Activated naive CD8-positive, alpha-beta T cell treated with anti-CD3 and anti-CD28 coated beads, Interleukin-2, amount 50 U/mL, for 24 hours (primary cell): Measurements from ENCODE around the gene SCUBE2.
"Not testable (repeated sequence)": the region's sequence is repeated elsewhere in the genome, so short reads cannot be mapped to it uniquely, and the experiment has no call there.

Experiments used
- ATAC-seq: fragments of 150-1000 bp; cut with Tn5 transposase; one replicate; pipeline ENCODE4 v1.10.0; 2021
- DNase-seq: peaks from one replicate; pipeline ENCODE4 v3.0.0; 2021
- H3K27ac Mint-ChIP-seq: one replicate; pipeline ENCODE4 v1.8.0; 2021; ENCODE audit warnings: mild to moderate bottlenecking, mixed read lengths
- H3K27me3 Mint-ChIP-seq: one replicate; pipeline ENCODE4 v1.8.0; 2021; ENCODE audit warnings: mixed read lengths
- H3K36me3 Mint-ChIP-seq: one replicate; pipeline ENCODE4 v1.8.0; 2021; ENCODE audit warnings: low read depth, mixed read lengths
- H3K4me1 Mint-ChIP-seq: one replicate; pipeline ENCODE4 v1.8.0; 2021; ENCODE audit warnings: mixed read lengths
- H3K4me3 Mint-ChIP-seq: one replicate; pipeline ENCODE4 v1.8.0; 2021; ENCODE audit warnings: mild to moderate bottlenecking, moderate library complexity, mixed read lengths
- H3K9me3 Mint-ChIP-seq: one replicate; pipeline ENCODE4 v1.8.0; 2021; ENCODE audit warnings: mixed read lengths

SCUBE2 gene

GRCh38 chr11:9123595-9124304, 32.4 kb upstream of the SCUBE2 start:
- H3K4me1 Mint-ChIP-seq, result no peaks in the 10 kb centered on the region

GRCh38 chr11:9121469-9121796, 30.0 kb upstream of the SCUBE2 start:
- ATAC-seq (no peak), DNase-seq (no peak)
- Mint-ChIP-seq H3K4me1 (peaks cover 5% of the 10 kb centered on the region), H3K27ac (no peak overlapping the region), H3K9me3 (no peaks in the 10 kb centered on the region), H3K36me3 (no peaks in the 10 kb centered on the region), H3K4me3 (no peak overlapping the region), H3K27me3 (peaks cover 4% of the 10 kb centered on the region)

More at GRCh38 chr11:9123595-9124304, 32.4 kb upstream of the SCUBE2 start:
- Mint-ChIP-seq H3K36me3 (no peaks in the 10 kb centered on the region), H3K27ac (no peak overlapping the region), H3K4me3 (no peak overlapping the region), H3K27me3 (peaks cover 4% of the 10 kb centered on the region), H3K9me3 (no peaks in the 10 kb centered on the region)
- DNase-seq (no peak), ATAC-seq (no peak)

- ATAC-seq, result no peak
- H3K9me3 Mint-ChIP-seq, result no peaks in the 10 kb centered on the region
- no peaks in the 10 kb centered on the region for H3K36me3 Mint-ChIP-seq
- H3K4me1 Mint-ChIP-seq, result peaks cover 5% of the 10 kb centered on the region
- no peak overlapping the region for H3K27ac Mint-ChIP-seq
- peaks cover 4% of the 10 kb centered on the region for H3K27me3 Mint-ChIP-seq
- no peak overlapping the region for H3K4me3 Mint-ChIP-seq
- DNase-seq, result no peak
These were observed 29.5 kb upstream of the SCUBE2 start for GRCh38 chr11:9120664-9121468.

- Mint-ChIP-seq H3K36me3 (no peaks in the 10 kb centered on the region), H3K4me1 (peaks cover 5% of the 10 kb centered on the region), H3K9me3 (peaks cover 9% of the 10 kb centered on the region), H3K4me3 (no peak overlapping the region), H3K27me3 (peaks cover under 1% of the 10 kb centered on the region), H3K27ac (no peak overlapping the region)
- DNase-seq, result no peak
- no peak for ATAC-seq
These were observed 26.9 kb upstream of the SCUBE2 start for GRCh38 chr11:9118277-9118676.

GRCh38 chr11:9112075-9112474, 20.7 kb upstream of the SCUBE2 start:
- Mint-ChIP-seq H3K36me3 (peaks cover 4% of the 10 kb centered on the region), H3K4me1 (no peaks in the 10 kb centered on the region), H3K9me3 (peaks cover 25% of the 10 kb centered on the region), H3K27me3 (no peaks in the 10 kb centered on the region), H3K4me3 (no peak overlapping the region), H3K27ac (no peak overlapping the region)
- no peak for DNase-seq
- ATAC-seq, result no peak

- peaks cover 4% of the 10 kb centered on the region for H3K36me3 Mint-ChIP-seq
- ATAC-seq (no peak), DNase-seq (no peak)
- peaks cover 25% of the 10 kb centered on the region for H3K9me3 Mint-ChIP-seq
- no peak overlapping the region for H3K27ac Mint-ChIP-seq
- no peak overlapping the region for H3K4me3 Mint-ChIP-seq
- no peaks in the 10 kb centered on the region for H3K4me1 Mint-ChIP-seq
- no peaks in the 10 kb centered on the region for H3K27me3 Mint-ChIP-seq
These were observed 18.7 kb upstream of the SCUBE2 start for GRCh38 chr11:9109858-9110731.

GRCh38 chr11:9104580-9104979, 13.2 kb upstream of the SCUBE2 start:
- Mint-ChIP-seq H3K4me1 (no peaks in the 10 kb centered on the region), H3K4me3 (no peak overlapping the region), H3K27ac (no peak overlapping the region), H3K36me3 (no peaks in the 10 kb centered on the region), H3K27me3 (no peaks in the 10 kb centered on the region), H3K9me3 (no peaks in the 10 kb centered on the region)
- DNase-seq, result no peak
- no peak for ATAC-seq

- DNase-seq (no peak), ATAC-seq (no peak)
- Mint-ChIP-seq H3K4me1 (no peaks in the 10 kb centered on the region), H3K9me3 (no peaks in the 10 kb centered on the region), H3K27ac (no peak overlapping the region), H3K36me3 (no peaks in the 10 kb centered on the region), H3K4me3 (no peak overlapping the region), H3K27me3 (no peaks in the 10 kb centered on the region)
These were observed 12.3 kb upstream of the SCUBE2 start for GRCh38 chr11:9103542-9104276.

- Mint-ChIP-seq H3K36me3 (no peaks in the 10 kb centered on the region), H3K4me3 (no peak overlapping the region), H3K27me3 (no peaks in the 10 kb centered on the region), H3K9me3 (no peaks in the 10 kb centered on the region), H3K27ac (no peak overlapping the region), H3K4me1 (no peaks in the 10 kb centered on the region)
- ATAC-seq, result no peak
- DNase-seq, result no peak
These were observed 8.2 kb upstream of the SCUBE2 start for GRCh38 chr11:9099617-9100016.

GRCh38 chr11:9098455-9098854, 7.1 kb upstream of the SCUBE2 start:
- not testable (repeated sequence) for H3K27me3 Mint-ChIP-seq, DNase-seq, H3K4me3 Mint-ChIP-seq, H3K9me3 Mint-ChIP-seq, H3K27ac Mint-ChIP-seq, H3K36me3 Mint-ChIP-seq, H3K4me1 Mint-ChIP-seq, ATAC-seq

- DNase-seq, H3K36me3 Mint-ChIP-seq, H3K4me1 Mint-ChIP-seq, H3K9me3 Mint-ChIP-seq, H3K27ac Mint-ChIP-seq, H3K4me3 Mint-ChIP-seq, ATAC-seq: not testable (repeated sequence)
- peaks cover 18% of the 10 kb centered on the region for H3K27me3 Mint-ChIP-seq
These were observed 6.0 kb upstream of the SCUBE2 start for GRCh38 chr11:9097186-9097943.

- Mint-ChIP-seq H3K9me3 (no peaks in the 10 kb centered on the region), H3K36me3 (no peaks in the 10 kb centered on the region), H3K27me3 (peaks cover 24% of the 10 kb centered on the region), H3K27ac (no peak overlapping the region), H3K4me3 (no peak overlapping the region), H3K4me1 (peaks cover 3% of the 10 kb centered on the region)
- DNase-seq (no peak), ATAC-seq (no peak)
These were observed 5.0 kb upstream of the SCUBE2 start for GRCh38 chr11:9096427-9096826.

GRCh38 chr11:9095421-9095820, 4.0 kb upstream of the SCUBE2 start:
- DNase-seq (no peak), ATAC-seq (no peak)
- Mint-ChIP-seq H3K4me3 (no peak overlapping the region), H3K9me3 (no peaks in the 10 kb centered on the region), H3K27me3 (peaks cover 28% of the 10 kb centered on the region), H3K27ac (no peak overlapping the region), H3K36me3 (no peaks in the 10 kb centered on the region), H3K4me1 (peaks cover 3% of the 10 kb centered on the region)

- H3K9me3 Mint-ChIP-seq, result no peaks in the 10 kb centered on the region
- H3K36me3 Mint-ChIP-seq, result no peaks in the 10 kb centered on the region
- no peak for ATAC-seq
- H3K4me1 Mint-ChIP-seq, result peaks cover 3% of the 10 kb centered on the region
- H3K27ac Mint-ChIP-seq, result no peak overlapping the region
- H3K27me3 Mint-ChIP-seq, result peaks cover 37% of the 10 kb centered on the region
- DNase-seq, result no peak
- H3K4me3 Mint-ChIP-seq, result no peak overlapping the region
These were observed 3.0 kb upstream of the SCUBE2 start for GRCh38 chr11:9094420-9094819.
